Keratinocyte (primary cell): Measurements from ENCODE around the gene AGO1. TPM values are rescaled to one million over a fixed set of nuclear protein-coding genes. Genes with fewer than 3 reads are reported as not detected.

Experiments
- DNase-seq: peaks from one replicate; pipeline ENCODE4 v3.0.0-alpha.2; 2011; ENCODE audit warnings: low read depth, missing footprints, low spot score
- FAIRE-seq: peaks from 2 replicates; lab custom pipeline; 2011; peaks lifted over from hg19 to GRCh38; lab: Jason Lieb, UNC
- H2AFZ ChIP-seq: 2 replicates; pipeline ENCODE4 v1.6.0; 2012; ENCODE audit warnings: low read length, control low read depth, inconsistent platforms; ENCODE audit not compliant: control insufficient read depth
- H3K27ac ChIP-seq: 2 replicates; pipeline ENCODE4 v1.5.1; 2011; ENCODE audit warnings: low read length; ENCODE audit not compliant: control insufficient read depth, insufficient read depth
- H3K27me3 ChIP-seq: 3 replicates; pipeline ENCODE4 v1.6.0; 2011; ENCODE audit warnings: low read length; ENCODE audit not compliant: control insufficient read depth, insufficient read depth; ENCODE audit errors: extremely low read depth
- H3K36me3 ChIP-seq, 2 experiments: 2 replicates in 1 of 2; 3 replicates in 1 of 2; pipeline ENCODE4 v1.5.1; 2011; ENCODE audit warnings: low read length in 2 of 2, mild to moderate bottlenecking in 1 of 2; ENCODE audit not compliant: control insufficient read depth in 2 of 2, insufficient read depth in 2 of 2; ENCODE audit errors: extremely low read depth in 1 of 2
- H3K4me1 ChIP-seq: 3 replicates; pipeline ENCODE4 v1.5.1; 2011; ENCODE audit warnings: low read length; ENCODE audit not compliant: control insufficient read depth, insufficient read depth; ENCODE audit errors: extremely low read depth
- H3K4me2 ChIP-seq: 3 replicates; pipeline ENCODE4 v1.6.0; 2011; ENCODE audit warnings: low read depth, low read length; ENCODE audit not compliant: control insufficient read depth, insufficient read depth; ENCODE audit errors: extremely low read depth
- H3K4me3 ChIP-seq, 3 experiments: fragments of 200-600 bp in 1 of 3; sonication (generic) in 1 of 3; 2 replicates in 2 of 3; 3 replicates in 1 of 3; pipeline ENCODE4 v1.5.1; 2011 to 2016; ENCODE audit warnings: low read length in 3 of 3, mild to moderate bottlenecking in 3 of 3, control low read depth in 2 of 3, inconsistent platforms in 1 of 3, low read depth in 1 of 3, mixed read lengths in 1 of 3, mixed run types in 1 of 3, moderate library complexity in 1 of 3; ENCODE audit not compliant: control insufficient read depth in 2 of 3, insufficient read depth in 2 of 3; ENCODE audit errors: extremely low read depth in 1 of 3
- H3K79me2 ChIP-seq: 2 replicates; pipeline ENCODE4 v1.6.0; 2012; ENCODE audit warnings: low read length; ENCODE audit not compliant: control insufficient read depth, insufficient read depth
- H3K9ac ChIP-seq: 3 replicates; pipeline ENCODE4 v1.6.0; 2011; ENCODE audit warnings: low read length; ENCODE audit not compliant: control insufficient read depth, insufficient read depth; ENCODE audit errors: extremely low read depth
- H3K9me1 ChIP-seq: 3 replicates; pipeline ENCODE4 v1.6.0; 2011; ENCODE audit warnings: low read length; ENCODE audit not compliant: control insufficient read depth, insufficient read depth; ENCODE audit errors: extremely low read depth
- H3K9me3 ChIP-seq: 2 replicates; pipeline ENCODE4 v1.5.1; 2012; ENCODE audit warnings: low read depth, low read length; ENCODE audit not compliant: control insufficient read depth
- H4K20me1 ChIP-seq: 3 replicates; pipeline ENCODE4 v1.6.0; 2011; ENCODE audit warnings: low read length; ENCODE audit not compliant: control insufficient read depth, insufficient read depth; ENCODE audit errors: extremely low read depth
- EZH2 ChIP-seq: IDR thresholded peaks from one replicate; pipeline ENCODE4 v1.6.1; 2012; ENCODE audit warnings: inconsistent platforms, mild to moderate bottlenecking, low read length, moderate library complexity
- dilution Hi-C: fragments of 300-500 bp; cut with MboI; formaldehyde crosslinking; loops from one replicate; pipeline ENCODE4 v1.7.0; 2020; ENCODE audit warnings: low sequenced_read_pairs; ENCODE audit not compliant: extremely low pct_ligation_motif_present
- polyA plus RNA-seq, 5 experiments: library from polyadenylated mRNA; depleted of rRNA in 3 of 5; stranded (reverse) in 3 of 5; stranded (forward) in 1 of 5; unstranded in 1 of 5; fragments of >200 nt; gene quantifications; 1 replicate in 1 of 5; 2 replicates in 3 of 5; 3 replicates in 1 of 5; pipeline versions ENCODE4 v1.2.1 to v1.2.3, GENCODE V29; 2011 to 2012; ENCODE audit warnings: missing spikeins in 2 of 5, low read depth in 1 of 5, low replicate concordance in 1 of 5
- TF ChIP-seq, protein P1 (sequence below), 3 experiments: IDR thresholded peaks in 1 of 3; conservative IDR thresholded peaks in 1 of 3; optimal IDR thresholded peaks in 1 of 3; 2 replicates in 2 of 3; 3 replicates in 1 of 3; pipeline versions ENCODE3 to v1.5.1; 2011; ENCODE audit warnings: low read length in 3 of 3, mild to moderate bottlenecking in 3 of 3, moderate library complexity in 2 of 3, control low read depth in 1 of 3, inconsistent platforms in 1 of 3; ENCODE audit not compliant: insufficient read depth in 2 of 3; ENCODE audit errors: extremely low read depth in 1 of 3

Gene AGO1
- polyA plus RNA-seq, 1 donor (not counting 4 experiments of a cell fraction or from before 2014, with no cell fraction given) = 5.7 TPM

DNA sequence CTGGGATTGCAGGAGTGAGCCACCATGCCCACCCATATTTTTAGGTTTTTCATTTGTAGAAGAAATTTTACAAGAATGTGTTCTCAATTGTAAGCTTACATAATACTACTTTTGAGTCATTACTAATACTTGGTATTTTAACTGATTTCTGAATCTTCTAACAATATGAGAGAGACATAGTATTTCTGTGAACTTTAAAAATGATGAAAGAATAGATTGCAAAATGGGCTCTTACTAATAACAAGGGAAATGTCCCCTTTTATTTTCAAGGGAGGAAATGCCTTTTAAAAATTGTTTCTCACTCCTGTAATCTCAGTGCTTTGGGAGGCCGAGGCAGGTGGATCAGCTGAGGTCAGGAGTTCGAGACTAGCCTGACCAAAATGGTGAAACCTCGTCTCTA is 53.8 kb downstream of the AGO1 start:
- Histone ChIP-seq H3K36me3 (no peaks in the 10 kb centered on the region), H3K27me3 (no peaks in the 10 kb centered on the region), H3K4me2 (no peak overlapping the region), H3K79me2 (peaks cover 94% of the 10 kb centered on the region), H4K20me1 (no peaks in the 10 kb centered on the region), H2AFZ (no peak overlapping the region), H3K27ac (no peak overlapping the region), H3K4me3 (no peak overlapping the region), H3K9me3 (no peaks in the 10 kb centered on the region), H3K9me1 (no peaks in the 10 kb centered on the region), H3K9ac (no peak overlapping the region), H3K4me1 (peaks cover 12% of the 10 kb centered on the region)
- DNase-seq (no peak), FAIRE-seq (no peak)
- TF ChIP-seq, protein P1, sequence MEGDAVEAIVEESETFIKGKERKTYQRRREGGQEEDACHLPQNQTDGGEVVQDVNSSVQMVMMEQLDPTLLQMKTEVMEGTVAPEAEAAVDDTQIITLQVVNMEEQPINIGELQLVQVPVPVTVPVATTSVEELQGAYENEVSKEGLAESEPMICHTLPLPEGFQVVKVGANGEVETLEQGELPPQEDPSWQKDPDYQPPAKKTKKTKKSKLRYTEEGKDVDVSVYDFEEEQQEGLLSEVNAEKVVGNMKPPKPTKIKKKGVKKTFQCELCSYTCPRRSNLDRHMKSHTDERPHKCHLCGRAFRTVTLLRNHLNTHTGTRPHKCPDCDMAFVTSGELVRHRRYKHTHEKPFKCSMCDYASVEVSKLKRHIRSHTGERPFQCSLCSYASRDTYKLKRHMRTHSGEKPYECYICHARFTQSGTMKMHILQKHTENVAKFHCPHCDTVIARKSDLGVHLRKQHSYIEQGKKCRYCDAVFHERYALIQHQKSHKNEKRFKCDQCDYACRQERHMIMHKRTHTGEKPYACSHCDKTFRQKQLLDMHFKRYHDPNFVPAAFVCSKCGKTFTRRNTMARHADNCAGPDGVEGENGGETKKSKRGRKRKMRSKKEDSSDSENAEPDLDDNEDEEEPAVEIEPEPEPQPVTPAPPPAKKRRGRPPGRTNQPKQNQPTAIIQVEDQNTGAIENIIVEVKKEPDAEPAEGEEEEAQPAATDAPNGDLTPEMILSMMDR (optimal IDR thresholded peaks at IDR 0.05 in 1 of 3, IDR thresholded peaks at IDR 0.05 in 1 of 3, conservative IDR thresholded peaks at IDR 0.05 in 1 of 3; ENCODE audit: extremely low read depth in 1 of 3, insufficient read depth in 2 of 3, low read length in 3 of 3) = no peak
- TF ChIP-seq EZH2 = no peak
- dilution Hi-C loops = no loop called here

DNA sequence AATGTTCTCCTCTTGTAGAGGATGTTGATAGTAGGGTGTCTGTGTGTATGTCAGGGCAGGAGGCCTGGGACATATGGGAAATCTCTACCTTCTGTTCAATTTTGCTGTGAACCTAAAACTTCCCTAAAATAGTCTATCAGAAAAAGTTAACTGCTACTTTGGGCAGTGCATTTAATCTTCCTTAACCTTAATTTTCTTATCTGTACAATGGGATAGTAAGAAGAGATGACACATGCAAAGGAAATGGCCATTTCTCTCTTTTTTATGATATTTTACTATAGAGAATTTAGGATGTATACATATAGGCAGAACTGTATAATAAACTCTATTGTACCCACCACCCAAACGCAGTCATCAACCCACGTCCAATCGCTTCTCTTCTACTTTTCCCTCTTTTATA is 56.5 kb downstream of the AGO1 start:
- Histone ChIP-seq H3K4me3 (no peak overlapping the region), H3K9ac (no peak overlapping the region), H3K4me2 (no peak overlapping the region), H3K9me1 (no peaks in the 10 kb centered on the region), H3K4me1 (no peaks in the 10 kb centered on the region), H3K79me2 (peaks cover 82% of the 10 kb centered on the region), H4K20me1 (no peaks in the 10 kb centered on the region), H3K27ac (no peak overlapping the region), H2AFZ (no peak overlapping the region), H3K27me3 (no peaks in the 10 kb centered on the region), H3K36me3 (no peaks in the 10 kb centered on the region), H3K9me3 (no peaks in the 10 kb centered on the region)
- TF ChIP-seq, protein P1 (optimal IDR thresholded peaks at IDR 0.05 in 1 of 3, IDR thresholded peaks at IDR 0.05 in 1 of 3, conservative IDR thresholded peaks at IDR 0.05 in 1 of 3; ENCODE audit: extremely low read depth in 1 of 3, insufficient read depth in 2 of 3, low read length in 3 of 3) = no peak
- TF ChIP-seq EZH2 = no peak
- FAIRE-seq = no peak
- DNase-seq = no peak
- dilution Hi-C loops = no loop called here
